HG02981 (cell line): ENCODE data around the gene FANCC.

Experiments used
- ATAC-seq: cut with Tn5 transposase; IDR thresholded peaks from one replicate; pipeline ENCODE4 v1.9.1; 2021; ENCODE audit warnings: mild to moderate bottlenecking, moderate library complexity; ENCODE audit not compliant: unreplicated experiment

The FANCC gene

GRCh38 chr9:95155220-95155619, 162.3 kb downstream of the FANCC start:
- no peak for ATAC-seq

GRCh38 chr9:95150903-95151302, 166.6 kb downstream of the FANCC start:
- no peak for ATAC-seq

DNA sequence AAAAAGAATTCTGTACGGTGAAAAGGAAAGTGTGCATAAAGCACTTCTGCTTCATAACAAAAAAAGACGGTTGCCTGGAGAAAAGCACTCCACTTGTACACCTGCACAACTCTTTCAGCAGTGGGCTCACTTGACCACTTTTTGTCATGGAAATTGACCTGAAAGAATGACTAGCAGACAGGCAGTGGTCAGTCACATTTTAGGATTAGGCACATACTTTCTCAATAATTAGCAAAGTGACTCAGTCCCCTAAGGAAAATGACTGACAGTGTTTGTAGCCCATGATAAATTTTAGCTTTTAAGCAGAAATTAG, 169.3 kb downstream of the FANCC start:
- ATAC-seq = no peak

- no peak for ATAC-seq
Measured at GRCh38 chr9:95147452-95148207, 169.9 kb downstream of the FANCC start.

GRCh38 chr9:95143591-95144561, 173.6 kb downstream of the FANCC start:
- no peak for ATAC-seq

DNA sequence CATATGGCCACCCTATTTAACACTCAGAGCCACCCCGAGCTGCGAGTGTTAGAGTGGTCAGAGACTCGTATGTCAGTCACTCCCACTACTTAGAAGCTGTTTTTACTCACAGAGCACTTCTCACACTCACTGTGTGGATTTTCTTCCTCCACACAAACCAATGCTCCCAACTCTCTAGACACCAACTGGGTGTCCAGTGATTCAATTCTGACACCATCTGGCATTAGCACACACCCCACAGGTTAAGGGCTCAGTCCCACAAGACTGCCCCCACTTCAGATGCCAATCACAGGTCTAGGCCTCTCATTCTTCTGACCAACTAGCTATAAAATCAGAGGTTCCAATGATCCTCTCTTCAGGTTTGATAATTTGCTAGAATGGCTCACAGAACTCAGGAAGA, 174.8 kb downstream of the FANCC start:
- ATAC-seq = no peak

GRCh38 chr9:95142315-95142714, 175.2 kb downstream of the FANCC start:
- ATAC-seq = no peak

DNA sequence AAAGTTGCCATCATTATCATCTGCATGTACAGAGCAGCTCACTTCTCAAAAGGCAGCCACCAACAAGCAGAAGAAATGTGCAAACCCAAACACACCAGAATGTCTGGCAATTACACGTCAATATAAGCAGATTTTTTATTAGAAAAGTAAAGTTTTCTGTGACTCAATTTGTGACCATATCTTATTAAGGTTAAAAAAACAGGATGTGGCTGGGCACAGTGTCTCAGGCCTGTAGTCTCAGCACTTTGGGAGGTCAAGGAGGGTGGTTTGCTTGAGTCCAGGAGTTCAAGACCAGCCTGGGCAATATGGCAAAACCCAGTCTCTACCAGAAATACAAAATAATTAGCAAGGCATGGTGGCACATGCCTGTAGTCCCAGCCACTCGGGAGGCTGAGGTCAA, 176.7 kb downstream of the FANCC start:
- ATAC-seq = no peak

GRCh38 chr9:95139126-95139525, 178.4 kb downstream of the FANCC start:
- ATAC-seq = no peak

DNA sequence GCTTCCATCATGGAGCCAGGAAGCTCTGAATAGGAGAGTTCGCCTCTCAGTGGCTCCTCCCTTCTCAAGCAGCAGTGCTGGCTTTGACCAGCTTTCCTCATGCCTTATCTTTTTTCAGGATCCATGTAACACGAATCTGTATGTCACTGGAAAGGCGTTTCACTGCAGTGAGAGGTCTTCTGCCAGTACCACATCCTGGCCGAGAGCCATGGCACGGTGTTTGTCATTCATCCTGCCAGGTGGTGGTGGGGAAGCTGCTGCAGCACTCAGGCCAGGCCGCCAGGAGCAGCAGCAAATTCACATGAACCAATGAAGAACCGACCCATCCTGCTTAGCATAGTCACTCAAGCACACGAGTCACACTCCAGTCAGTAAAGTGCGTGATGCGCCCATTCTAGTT, 179.0 kb downstream of the FANCC start:
- no peak for ATAC-seq

DNA sequence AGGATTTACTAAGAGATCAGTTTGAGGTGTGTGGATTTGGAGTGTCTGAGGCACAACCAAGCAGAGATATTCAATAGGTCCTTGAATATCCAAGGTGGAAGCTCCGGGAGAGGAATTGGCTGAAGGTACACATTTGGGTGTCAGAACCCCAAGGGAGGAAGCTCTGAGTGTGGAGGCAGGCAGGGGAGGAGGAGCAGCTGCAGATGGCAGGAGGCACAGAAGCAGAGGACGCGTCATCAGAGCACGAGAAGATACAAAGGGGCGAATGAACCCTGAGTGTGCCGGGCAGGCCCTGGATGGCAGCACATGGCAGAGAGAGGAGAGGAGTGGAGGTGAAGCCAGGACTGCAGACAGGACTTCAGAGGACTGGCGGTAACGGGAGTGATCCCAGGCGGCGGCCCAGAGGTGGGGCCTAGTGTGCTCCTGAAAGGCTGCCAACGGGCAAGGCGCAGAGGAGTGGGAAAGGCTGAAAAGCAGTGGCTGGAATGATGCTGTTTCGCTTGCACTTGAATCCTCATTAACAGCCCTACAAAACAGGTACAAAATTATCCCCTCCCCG, 179.8 kb downstream of the FANCC start:
- no peak for ATAC-seq

DNA sequence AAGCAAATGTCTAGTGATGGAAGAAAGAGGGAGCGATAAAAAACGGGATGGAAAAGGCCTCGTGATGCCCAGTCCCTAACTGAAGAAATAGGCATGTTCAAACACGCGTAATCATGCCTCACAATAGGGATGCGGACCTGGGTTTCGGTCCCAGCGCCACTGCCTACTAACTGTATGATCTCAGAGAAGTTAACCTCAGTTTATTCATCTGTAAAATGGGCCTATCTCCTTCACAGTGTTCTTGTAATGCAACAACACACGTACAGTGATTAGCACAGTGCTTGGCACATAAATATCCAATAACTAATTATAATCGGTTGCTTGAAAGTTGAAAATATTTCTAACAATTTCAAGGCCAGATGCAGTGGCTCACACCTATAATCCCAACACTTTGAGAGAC, 181.8 kb downstream of the FANCC start:
- no peak for ATAC-seq

DNA sequence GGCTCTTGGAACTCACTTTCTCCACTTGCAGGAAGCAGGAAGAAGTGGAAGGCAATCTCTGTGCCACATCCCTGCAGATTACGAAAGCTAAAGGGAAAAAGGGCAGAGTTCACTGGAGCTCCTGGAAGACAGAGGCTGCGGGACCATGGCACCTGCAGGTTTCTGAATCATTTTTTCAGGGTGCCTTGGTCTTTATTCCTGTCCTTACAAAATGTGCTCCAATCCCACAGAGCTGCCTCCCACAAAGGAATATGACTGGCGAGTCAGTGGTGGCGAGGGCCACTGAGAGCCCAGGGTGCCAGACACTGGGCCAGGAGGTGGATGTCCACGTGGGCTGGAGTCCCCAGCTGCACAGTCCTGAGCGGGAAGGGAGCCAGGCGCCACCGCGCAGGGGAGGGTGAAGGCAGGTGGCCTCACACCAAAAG, 183.0 kb downstream of the FANCC start:
- no peak for ATAC-seq

DNA sequence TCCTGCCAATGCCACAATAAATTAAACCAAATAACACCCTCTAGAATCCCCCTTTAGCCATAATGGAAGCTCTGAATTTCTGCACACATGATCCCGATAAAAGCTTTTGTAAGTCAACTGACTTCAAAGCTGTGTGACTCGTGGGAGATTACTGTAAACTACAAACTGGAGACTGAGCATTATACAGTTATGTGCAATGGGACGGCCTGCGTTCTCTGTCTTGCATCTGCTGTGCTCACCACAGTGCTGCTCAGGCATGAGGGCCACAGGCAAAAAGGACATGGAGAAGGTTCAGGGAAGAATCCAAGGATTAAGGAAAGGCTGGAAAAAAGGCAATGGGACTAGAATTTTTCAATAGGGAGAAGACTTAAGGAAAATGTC, 184.2 kb downstream of the FANCC start:
- ATAC-seq = no peak

- ATAC-seq = no peak
Measured at GRCh38 chr9:95132366-95133324, 184.9 kb downstream of the FANCC start.

GRCh38 chr9:95131023-95131943, 186.2 kb downstream of the FANCC start:
- ATAC-seq = no peak

- no peak for ATAC-seq
Measured at GRCh38 chr9:95130484-95130883, 187.0 kb downstream of the FANCC start.

DNA sequence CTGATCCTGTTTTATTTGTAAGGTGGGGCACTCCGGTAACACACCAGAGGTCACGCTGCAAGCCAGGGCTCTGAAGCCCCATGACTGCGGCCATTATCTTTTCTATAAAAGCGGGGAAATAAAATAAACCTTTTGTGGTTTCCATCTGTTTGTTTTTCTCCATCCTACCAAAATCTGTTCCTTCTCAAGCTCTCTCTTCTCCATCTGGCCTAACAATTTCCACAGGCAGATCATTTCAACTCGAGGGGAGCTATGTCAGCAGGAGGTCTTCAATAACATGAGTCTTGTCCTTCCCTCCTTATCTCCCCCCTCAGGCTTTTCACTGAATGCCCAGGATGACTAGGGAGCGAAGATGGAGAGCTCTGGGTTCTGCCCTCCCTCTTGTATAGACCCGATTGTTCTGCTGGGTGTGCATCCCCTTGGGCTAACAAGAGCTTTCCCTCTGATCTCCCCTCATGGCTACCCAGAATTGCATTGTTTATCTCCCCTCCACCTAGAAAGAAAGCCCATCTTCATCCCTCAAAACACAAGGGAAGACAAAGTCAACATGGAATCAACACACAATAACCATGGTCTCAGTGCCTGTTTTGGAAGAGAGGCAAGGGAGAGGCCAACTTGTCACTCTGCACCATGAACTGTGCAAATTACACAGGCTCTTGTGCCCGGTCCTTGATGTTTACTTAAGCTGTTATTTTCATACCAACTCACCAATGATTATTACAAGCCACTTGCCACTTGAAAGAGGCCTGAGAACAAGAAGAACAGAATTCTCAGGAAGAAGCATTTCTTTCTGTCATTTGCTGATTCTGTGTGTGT, 187.8 kb downstream of the FANCC start:
- no peak for ATAC-seq

DNA sequence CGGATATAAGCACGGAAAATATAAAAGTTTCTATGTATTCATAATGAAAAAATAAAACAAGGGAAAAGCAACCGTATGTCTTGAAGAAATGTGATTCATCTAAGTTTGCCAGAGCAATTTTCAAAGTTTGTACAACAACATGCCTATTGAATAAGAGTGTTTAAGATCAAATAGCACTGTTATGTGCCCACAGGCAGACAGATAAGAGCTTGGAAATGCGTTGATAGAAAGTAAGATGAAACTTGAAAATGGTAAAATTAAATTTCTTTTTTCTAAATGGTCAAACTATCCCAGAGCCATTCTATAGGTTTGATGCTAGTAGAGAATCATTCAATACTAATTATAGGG, 189.4 kb downstream of the FANCC start:
- ATAC-seq = no peak
